Measurements from ENCODE around the gene DOC2A.

DNA sequence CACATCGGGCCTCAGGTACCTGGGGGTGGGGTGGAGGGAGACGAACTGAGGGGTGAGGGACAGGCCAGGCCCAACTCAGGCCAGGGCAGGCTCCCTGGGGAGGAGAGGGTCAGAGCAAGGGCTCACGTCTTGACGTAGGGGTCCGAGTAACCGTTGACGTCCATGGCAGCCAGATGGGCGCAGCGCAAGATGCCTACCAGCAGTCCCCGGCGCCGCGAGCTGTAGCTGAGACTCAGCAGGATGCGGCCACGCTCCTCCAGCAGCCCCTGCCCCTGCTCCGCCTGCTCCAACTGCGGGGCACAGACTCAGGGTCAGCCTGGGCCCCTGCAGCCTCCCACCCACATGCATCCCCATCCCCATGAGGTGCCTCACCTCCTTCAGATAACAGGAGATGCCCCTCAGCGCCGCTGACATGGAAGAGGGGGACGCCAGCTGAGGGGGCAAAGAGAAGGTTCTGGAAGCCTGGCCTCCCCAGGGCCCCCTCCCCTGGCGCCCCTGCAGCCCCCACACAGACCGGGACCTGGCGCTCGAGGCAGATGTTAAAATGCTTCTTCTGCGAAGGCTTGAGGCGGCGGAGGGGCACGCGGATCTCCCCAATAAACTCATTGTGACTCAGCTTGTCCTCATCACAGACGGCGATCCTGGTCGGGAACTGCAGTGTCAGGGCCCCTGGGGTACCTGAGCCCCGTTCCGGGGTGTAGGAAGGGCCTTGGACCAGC, 4.0 kb downstream of the DOC2A start:
- no peak for TF ChIP-seq POLR2A (IDR thresholded peaks at IDR 0.05)
- TF ChIP-seq, protein P1, sequence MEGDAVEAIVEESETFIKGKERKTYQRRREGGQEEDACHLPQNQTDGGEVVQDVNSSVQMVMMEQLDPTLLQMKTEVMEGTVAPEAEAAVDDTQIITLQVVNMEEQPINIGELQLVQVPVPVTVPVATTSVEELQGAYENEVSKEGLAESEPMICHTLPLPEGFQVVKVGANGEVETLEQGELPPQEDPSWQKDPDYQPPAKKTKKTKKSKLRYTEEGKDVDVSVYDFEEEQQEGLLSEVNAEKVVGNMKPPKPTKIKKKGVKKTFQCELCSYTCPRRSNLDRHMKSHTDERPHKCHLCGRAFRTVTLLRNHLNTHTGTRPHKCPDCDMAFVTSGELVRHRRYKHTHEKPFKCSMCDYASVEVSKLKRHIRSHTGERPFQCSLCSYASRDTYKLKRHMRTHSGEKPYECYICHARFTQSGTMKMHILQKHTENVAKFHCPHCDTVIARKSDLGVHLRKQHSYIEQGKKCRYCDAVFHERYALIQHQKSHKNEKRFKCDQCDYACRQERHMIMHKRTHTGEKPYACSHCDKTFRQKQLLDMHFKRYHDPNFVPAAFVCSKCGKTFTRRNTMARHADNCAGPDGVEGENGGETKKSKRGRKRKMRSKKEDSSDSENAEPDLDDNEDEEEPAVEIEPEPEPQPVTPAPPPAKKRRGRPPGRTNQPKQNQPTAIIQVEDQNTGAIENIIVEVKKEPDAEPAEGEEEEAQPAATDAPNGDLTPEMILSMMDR (IDR thresholded peaks at IDR 0.05), result no peak
